ENCODE data around the gene DIMT1. TPM values are rescaled to one million over a fixed set of nuclear protein-coding genes. Genes with fewer than 3 reads are reported as not detected.

The DIMT1 gene
- total RNA-seq, 1 donor from 2014 or later: 22.1 TPM

GRCh38 chr5:62376064-62376463 is 27.6 kb downstream of the DIMT1 start:
- Mint-ChIP-seq H3K4me1 (ENCODE audit: unreplicated experiment) (no peaks in the 10 kb centered on the region), H3K27me3 (no peaks in the 10 kb centered on the region), H3K36me3 (peaks cover 36% of the 10 kb centered on the region), H3K9me3 (no peaks in the 10 kb centered on the region), H3K27ac (peak overlapping the region; percentile 81), H3K4me3 (no peak overlapping the region)
- TF ChIP-seq CTCF (conservative IDR thresholded peaks at IDR 0.05): no peak
- DNase-seq (ENCODE audit: extremely low spot score, unreplicated experiment): no peak

- no peak for TF ChIP-seq CTCF (conservative IDR thresholded peaks at IDR 0.05)
- H3K36me3 Mint-ChIP-seq: peaks cover 34% of the 10 kb centered on the region
- no peak for DNase-seq (ENCODE audit: extremely low spot score, unreplicated experiment)
- H3K27ac Mint-ChIP-seq: peak overlapping the region; percentile 81
- H3K27me3 Mint-ChIP-seq: no peaks in the 10 kb centered on the region
- no peak overlapping the region for H3K4me3 Mint-ChIP-seq
- H3K4me1 Mint-ChIP-seq (ENCODE audit: unreplicated experiment): no peaks in the 10 kb centered on the region
- H3K9me3 Mint-ChIP-seq: no peaks in the 10 kb centered on the region
These were observed 28.1 kb downstream of the DIMT1 start for GRCh38 chr5:62375627-62376026.

- Mint-ChIP-seq H3K27me3 (no peaks in the 10 kb centered on the region), H3K27ac (no peak overlapping the region), H3K36me3 (peaks cover 33% of the 10 kb centered on the region), H3K9me3 (no peaks in the 10 kb centered on the region), H3K4me3 (no peak overlapping the region), H3K4me1 (ENCODE audit: unreplicated experiment) (no peaks in the 10 kb centered on the region)
- no peak for DNase-seq (ENCODE audit: extremely low spot score, unreplicated experiment)
- no peak for TF ChIP-seq CTCF (conservative IDR thresholded peaks at IDR 0.05)
These were observed 29.6 kb downstream of the DIMT1 start for GRCh38 chr5:62374090-62374489.

- TF ChIP-seq CTCF (conservative IDR thresholded peaks at IDR 0.05): no peak
- peaks cover 32% of the 10 kb centered on the region for H3K36me3 Mint-ChIP-seq
- H3K9me3 Mint-ChIP-seq: no peaks in the 10 kb centered on the region
- no peak for DNase-seq (ENCODE audit: extremely low spot score, unreplicated experiment)
- H3K4me3 Mint-ChIP-seq: no peak overlapping the region
- no peak overlapping the region for H3K27ac Mint-ChIP-seq
- H3K27me3 Mint-ChIP-seq: no peaks in the 10 kb centered on the region
- no peaks in the 10 kb centered on the region for H3K4me1 Mint-ChIP-seq (ENCODE audit: unreplicated experiment)
These were observed 30.3 kb downstream of the DIMT1 start for GRCh38 chr5:62373382-62373781.

GRCh38 chr5:62372600-62372999 is 31.1 kb downstream of the DIMT1 start:
- no peak for TF ChIP-seq CTCF (conservative IDR thresholded peaks at IDR 0.05)
- H3K27me3 Mint-ChIP-seq: no peaks in the 10 kb centered on the region
- H3K27ac Mint-ChIP-seq: no peak overlapping the region
- H3K4me3 Mint-ChIP-seq: no peak overlapping the region
- DNase-seq (ENCODE audit: extremely low spot score, unreplicated experiment): no peak
- peaks cover 27% of the 10 kb centered on the region for H3K36me3 Mint-ChIP-seq
- no peaks in the 10 kb centered on the region for H3K4me1 Mint-ChIP-seq (ENCODE audit: unreplicated experiment)
- no peaks in the 10 kb centered on the region for H3K9me3 Mint-ChIP-seq

GRCh38 chr5:62371409-62371808 is 32.3 kb downstream of the DIMT1 start:
- no peak for DNase-seq (ENCODE audit: extremely low spot score, unreplicated experiment)
- H3K4me1 Mint-ChIP-seq (ENCODE audit: unreplicated experiment): no peaks in the 10 kb centered on the region
- H3K27ac Mint-ChIP-seq: no peak overlapping the region
- no peaks in the 10 kb centered on the region for H3K27me3 Mint-ChIP-seq
- H3K4me3 Mint-ChIP-seq: no peak overlapping the region
- H3K36me3 Mint-ChIP-seq: peaks cover 27% of the 10 kb centered on the region
- no peak for TF ChIP-seq CTCF (conservative IDR thresholded peaks at IDR 0.05)
- H3K9me3 Mint-ChIP-seq: no peaks in the 10 kb centered on the region
